Measurements from ENCODE around the gene ANKS6.

- TF ChIP-seq TAF1 (IDR thresholded peaks at IDR 0.05; ENCODE audit: control insufficient read depth, extremely low read depth, insufficient read depth, low read length, severe bottlenecking): no peak
- TF ChIP-seq KLF16 (IDR thresholded peaks at IDR 0.05): no peak
- TF ChIP-seq RCOR1 (IDR thresholded peaks at IDR 0.05; ENCODE audit: borderline replicate concordance in 1 of 2, low read depth in 2 of 2, low read length in 2 of 2): no peak
- TF ChIP-seq BMI1 (IDR thresholded peaks at IDR 0.05; ENCODE audit: low read length): no peak
- TF ChIP-seq EZH2 (IDR thresholded peaks at IDR 0.05; ENCODE audit: borderline replicate concordance, low read depth, low read length): no peak
- TF ChIP-seq, protein P1, sequence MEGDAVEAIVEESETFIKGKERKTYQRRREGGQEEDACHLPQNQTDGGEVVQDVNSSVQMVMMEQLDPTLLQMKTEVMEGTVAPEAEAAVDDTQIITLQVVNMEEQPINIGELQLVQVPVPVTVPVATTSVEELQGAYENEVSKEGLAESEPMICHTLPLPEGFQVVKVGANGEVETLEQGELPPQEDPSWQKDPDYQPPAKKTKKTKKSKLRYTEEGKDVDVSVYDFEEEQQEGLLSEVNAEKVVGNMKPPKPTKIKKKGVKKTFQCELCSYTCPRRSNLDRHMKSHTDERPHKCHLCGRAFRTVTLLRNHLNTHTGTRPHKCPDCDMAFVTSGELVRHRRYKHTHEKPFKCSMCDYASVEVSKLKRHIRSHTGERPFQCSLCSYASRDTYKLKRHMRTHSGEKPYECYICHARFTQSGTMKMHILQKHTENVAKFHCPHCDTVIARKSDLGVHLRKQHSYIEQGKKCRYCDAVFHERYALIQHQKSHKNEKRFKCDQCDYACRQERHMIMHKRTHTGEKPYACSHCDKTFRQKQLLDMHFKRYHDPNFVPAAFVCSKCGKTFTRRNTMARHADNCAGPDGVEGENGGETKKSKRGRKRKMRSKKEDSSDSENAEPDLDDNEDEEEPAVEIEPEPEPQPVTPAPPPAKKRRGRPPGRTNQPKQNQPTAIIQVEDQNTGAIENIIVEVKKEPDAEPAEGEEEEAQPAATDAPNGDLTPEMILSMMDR (IDR thresholded peaks at IDR 0.05 in 2 of 3, conservative IDR thresholded peaks at IDR 0.05 in 1 of 3; ENCODE audit: insufficient read depth in 2 of 3, low read depth in 1 of 3, low read length in 3 of 3): no peak
- TF ChIP-seq PHF8 (IDR thresholded peaks at IDR 0.05; ENCODE audit: borderline replicate concordance, low read length): no peak
- no peak for TF ChIP-seq BHLHE40 (IDR thresholded peaks at IDR 0.05; ENCODE audit: low read length)
- TF ChIP-seq TCF3 (CRISPR knock-in tag; IDR thresholded peaks at IDR 0.05): no peak
- no peak for TF ChIP-seq TAF7 (tag; IDR thresholded peaks at IDR 0.05)
- TF ChIP-seq SMC3 (conservative IDR thresholded peaks at IDR 0.05; ENCODE audit: insufficient read depth, low read depth, low read length): no peak
- no peak for TF ChIP-seq YY1 (IDR thresholded peaks at IDR 0.05; ENCODE audit: borderline replicate concordance in 1 of 3, control insufficient read depth in 1 of 3, extremely low read depth in 1 of 3, insufficient read depth in 3 of 3, insufficient read length in 1 of 3, insufficient replicate concordance in 2 of 3, low read depth in 1 of 3, low read length in 2 of 3)
- no peak for TF ChIP-seq ZFP30 (CRISPR knock-in tag; IDR thresholded peaks at IDR 0.05; ENCODE audit: borderline replicate concordance)
Observed at GRCh38 chr9:98789483-98790133, 6.7 kb downstream of the ANKS6 start.

Data from K562 (cell line).